ENCODE measurements around the gene FZD7.

Gene FZD7

GRCh38 chr2:202036601-202037037 is 3.0 kb downstream of the FZD7 start:
- no peak for DNase-seq (ENCODE audit: low read depth in 1 of 2, low spot score in 1 of 2)

- no peak for DNase-seq (ENCODE audit: low read depth in 1 of 2, low spot score in 1 of 2)
These were observed 3.4 kb downstream of the FZD7 start for GRCh38 chr2:202037086-202037485.

- DNase-seq (ENCODE audit: low read depth in 1 of 2, low spot score in 1 of 2), result no peak
These were observed 5.0 kb downstream of the FZD7 start for GRCh38 chr2:202038471-202039277.

- no peak for DNase-seq (ENCODE audit: low read depth in 1 of 2, low spot score in 1 of 2)
These were observed 5.8 kb downstream of the FZD7 start for GRCh38 chr2:202039278-202040078.

GRCh38 chr2:202040079-202040844 is 6.6 kb downstream of the FZD7 start:
- no peak for DNase-seq (ENCODE audit: low read depth in 1 of 2, low spot score in 1 of 2)

GRCh38 chr2:202042444-202042843 is 8.8 kb downstream of the FZD7 start:
- no peak for DNase-seq (ENCODE audit: low read depth in 1 of 2, low spot score in 1 of 2)

- no peak for DNase-seq (ENCODE audit: low read depth in 1 of 2, low spot score in 1 of 2)
These were observed 9.8 kb downstream of the FZD7 start for GRCh38 chr2:202043475-202043874.

GRCh38 chr2:202044777-202045176 is 11.1 kb downstream of the FZD7 start:
- DNase-seq (ENCODE audit: low read depth in 1 of 2, low spot score in 1 of 2), result no peak

GRCh38 chr2:202046572-202046971 is 12.9 kb downstream of the FZD7 start:
- no peak for DNase-seq (ENCODE audit: low read depth in 1 of 2, low spot score in 1 of 2)

- no peak for DNase-seq (ENCODE audit: low read depth in 1 of 2, low spot score in 1 of 2)
These were observed 15.6 kb downstream of the FZD7 start for GRCh38 chr2:202049092-202049728.

- DNase-seq (ENCODE audit: low read depth in 1 of 2, low spot score in 1 of 2), result no peak
These were observed 16.2 kb downstream of the FZD7 start for GRCh38 chr2:202049840-202050239.

- no peak for DNase-seq (ENCODE audit: low read depth in 1 of 2, low spot score in 1 of 2)
These were observed 17.0 kb downstream of the FZD7 start for GRCh38 chr2:202050652-202051051.

- DNase-seq (ENCODE audit: low read depth in 1 of 2, low spot score in 1 of 2), result no peak
These were observed 18.0 kb downstream of the FZD7 start for GRCh38 chr2:202051499-202052161.

- no peak for DNase-seq (ENCODE audit: low read depth in 1 of 2, low spot score in 1 of 2)
These were observed 18.6 kb downstream of the FZD7 start for GRCh38 chr2:202052235-202052634.

- no peak for DNase-seq (ENCODE audit: low read depth in 1 of 2, low spot score in 1 of 2)
These were observed 21.0 kb downstream of the FZD7 start for GRCh38 chr2:202054679-202055078.

GRCh38 chr2:202056611-202057010 is 23.0 kb downstream of the FZD7 start:
- DNase-seq (ENCODE audit: low read depth in 1 of 2, low spot score in 1 of 2), result no peak

GRCh38 chr2:202060218-202060617 is 26.6 kb downstream of the FZD7 start:
- DNase-seq (ENCODE audit: low read depth in 1 of 2, low spot score in 1 of 2), result no peak

- DNase-seq (ENCODE audit: low read depth in 1 of 2, low spot score in 1 of 2), result no peak
These were observed 28.0 kb downstream of the FZD7 start for GRCh38 chr2:202061695-202062094.

GRCh38 chr2:202064171-202064880 is 30.7 kb downstream of the FZD7 start:
- DNase-seq (ENCODE audit: low read depth in 1 of 2, low spot score in 1 of 2), result no peak

GRCh38 chr2:202064881-202065230 is 31.2 kb downstream of the FZD7 start:
- no peak for DNase-seq (ENCODE audit: low read depth in 1 of 2, low spot score in 1 of 2)
